NK-92 treated with Interleukin-12 subunit alpha and Interleukin-12 subunit beta, amount 100 ng/mL, for 24 hours (cell line): Measurements from ENCODE around the gene SMIM11.
"Not testable (repeated sequence)": the region's sequence is repeated elsewhere in the genome, so short reads cannot be mapped to it uniquely, and the experiment has no call there.

Experiments
- DNase-seq: peaks from one replicate; lab custom pipeline; 2025; lab: John Stamatoyannopoulos, UW

The SMIM11 gene, protein sequence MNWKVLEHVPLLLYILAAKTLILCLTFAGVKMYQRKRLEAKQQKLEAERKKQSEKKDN

GRCh38 chr21:34374940-34375618, at the start of gene SMIM11:
Gene SMIM11, plus strand, starts transcription at chr21:34375507. Its CDS starts 3,998 bp downstream, at chr21:34379505.
- not testable (repeated sequence) for DNase-seq

DNA sequence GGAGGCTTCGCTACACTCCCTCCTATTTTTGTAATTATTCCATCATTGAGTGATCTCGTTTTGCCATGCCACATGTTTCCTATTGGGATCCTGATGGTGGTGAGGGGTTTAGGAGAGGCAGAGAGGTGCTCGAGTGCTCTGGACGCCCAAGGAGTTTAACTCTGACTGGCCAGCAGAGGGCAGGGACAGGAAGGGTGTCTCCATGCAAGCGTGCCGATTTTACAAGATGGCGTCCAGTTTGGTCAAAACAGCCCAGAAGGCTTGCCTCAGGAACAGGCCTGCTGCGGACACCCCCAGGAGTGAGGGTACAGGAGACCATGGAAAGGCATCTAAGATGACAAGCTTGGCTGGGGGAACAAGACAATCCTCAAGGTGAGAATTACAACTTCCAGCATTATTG, 45.3 kb upstream of the SMIM11 start:
- no peak for DNase-seq

- no peak for DNase-seq
Measured at GRCh38 chr21:34331726-34332125, 43.6 kb upstream of the SMIM11 start.

DNA sequence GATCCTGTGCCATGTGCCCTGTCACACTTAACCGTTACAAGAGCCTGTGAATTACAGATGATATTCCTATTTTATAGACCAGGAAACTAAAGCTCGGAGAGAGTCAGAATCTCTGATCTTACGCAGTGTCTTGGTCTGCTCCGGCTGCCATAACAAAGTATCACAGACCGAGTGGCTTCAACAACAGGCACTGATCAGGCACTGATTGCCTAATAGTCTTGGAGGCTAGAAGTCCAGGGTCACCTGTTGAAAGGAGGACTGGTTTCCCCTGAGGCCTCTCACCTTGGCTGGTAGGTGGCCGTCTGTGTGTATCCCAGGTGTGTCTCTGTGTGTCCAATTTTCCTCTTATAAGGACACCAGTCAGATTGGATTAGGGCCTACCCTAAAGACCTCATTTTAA, 43.0 kb upstream of the SMIM11 start:
- DNase-seq = no peak

- DNase-seq = no peak
Measured at GRCh38 chr21:34333121-34333739, 42.1 kb upstream of the SMIM11 start.

GRCh38 chr21:34335316-34335715, 40.0 kb upstream of the SMIM11 start:
- DNase-seq = no peak

GRCh38 chr21:34336245-34336644, 39.1 kb upstream of the SMIM11 start:
- DNase-seq = no peak

DNA sequence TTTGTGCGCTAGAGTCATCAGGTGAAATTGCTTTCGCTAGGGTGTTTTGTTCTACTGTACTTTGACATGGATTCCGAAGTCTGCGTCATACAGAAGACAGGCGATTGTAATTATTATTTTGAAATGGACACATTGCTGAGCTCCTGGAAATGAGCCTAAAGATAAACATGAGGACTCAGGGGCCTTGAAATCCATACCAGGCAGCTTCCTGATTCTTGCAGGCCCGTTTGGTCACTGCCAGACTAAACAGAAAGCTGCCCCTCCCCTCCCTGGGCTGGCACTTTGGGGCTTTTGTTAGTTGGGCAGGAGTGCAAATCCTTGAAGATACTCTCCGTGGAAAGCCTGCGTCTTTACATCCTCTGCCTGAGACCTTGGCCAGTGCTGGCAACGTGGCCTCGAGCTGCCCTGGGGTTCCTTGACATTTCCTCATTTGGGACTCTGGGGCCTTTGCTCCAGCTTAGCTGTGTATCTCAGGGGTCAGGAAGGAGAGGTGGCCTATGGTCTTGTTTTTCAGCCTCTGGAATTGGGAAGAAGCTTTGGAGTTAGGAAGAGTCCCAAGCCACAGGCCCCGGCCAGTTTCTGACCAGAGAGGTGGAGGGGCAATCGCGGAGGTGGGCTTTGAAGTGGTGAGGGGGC, 38.4 kb upstream of the SMIM11 start:
- DNase-seq = no peak

DNA sequence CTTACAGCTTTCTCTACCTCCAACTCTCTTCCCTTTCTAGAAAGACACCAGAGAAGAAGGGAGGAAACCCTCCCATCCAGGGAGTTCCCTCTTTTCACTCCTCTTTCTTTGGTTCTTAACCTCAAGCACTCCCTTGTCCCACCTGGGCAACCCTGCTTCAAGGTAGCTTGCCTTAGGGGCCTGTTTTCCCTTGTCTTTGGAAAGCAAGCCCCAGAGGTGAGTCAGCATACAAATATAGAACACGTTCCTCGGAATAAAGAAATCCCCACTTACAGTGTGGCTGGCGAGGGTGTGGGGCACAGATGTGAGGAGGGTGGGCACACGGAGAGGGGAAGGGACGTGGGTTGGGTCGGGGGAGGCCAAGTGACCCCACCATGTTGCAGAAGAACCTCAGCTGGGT, 37.6 kb upstream of the SMIM11 start:
- DNase-seq = no peak

- no peak for DNase-seq
Measured at GRCh38 chr21:34338226-34338625, 37.1 kb upstream of the SMIM11 start.

DNA sequence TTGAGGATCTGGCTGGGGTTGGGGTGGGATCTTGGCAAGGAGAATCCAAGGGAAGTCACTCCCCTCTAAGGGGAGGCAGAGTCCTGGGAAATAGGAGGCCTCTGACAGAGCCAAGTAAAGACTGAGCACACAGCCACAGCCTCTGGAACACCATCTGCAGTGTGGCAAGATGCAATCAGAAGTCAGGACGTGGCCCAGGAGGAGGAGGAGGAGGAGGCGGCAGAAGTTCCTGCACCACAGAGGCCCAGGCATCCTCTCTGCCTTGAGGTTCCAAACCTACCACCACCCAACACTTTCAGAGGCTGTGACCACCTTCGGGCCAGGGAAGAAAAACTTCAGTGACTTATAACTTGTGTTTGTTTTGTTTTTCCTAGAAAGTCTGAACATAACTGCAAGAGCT, 35.2 kb upstream of the SMIM11 start:
- no peak for DNase-seq

GRCh38 chr21:34342476-34342875, 32.8 kb upstream of the SMIM11 start:
- DNase-seq = no peak

GRCh38 chr21:34343347-34343746, 32.0 kb upstream of the SMIM11 start:
- no peak for DNase-seq

- DNase-seq = no peak
Measured at GRCh38 chr21:34343838-34344381, 31.4 kb upstream of the SMIM11 start.

DNA sequence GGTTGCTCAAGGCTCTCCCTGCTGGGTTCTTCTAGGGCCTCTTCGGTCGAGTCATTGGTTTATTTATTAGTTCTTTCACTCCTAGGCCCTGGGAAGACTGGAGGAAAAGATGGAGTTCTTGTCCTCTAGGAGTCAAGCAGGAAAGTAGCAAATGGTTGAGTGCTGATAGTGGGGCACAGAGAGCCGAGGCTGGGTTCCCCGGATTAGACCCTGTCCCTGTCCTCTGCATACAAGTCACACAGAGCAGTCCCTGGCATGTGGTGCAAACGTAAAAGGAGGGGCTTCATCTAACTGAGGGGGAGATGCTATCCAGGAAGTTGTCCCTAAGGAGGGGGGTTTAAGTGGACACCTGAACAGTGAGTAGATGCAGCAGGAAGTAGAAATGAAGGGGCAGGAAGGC, 30.7 kb upstream of the SMIM11 start:
- DNase-seq = no peak

DNA sequence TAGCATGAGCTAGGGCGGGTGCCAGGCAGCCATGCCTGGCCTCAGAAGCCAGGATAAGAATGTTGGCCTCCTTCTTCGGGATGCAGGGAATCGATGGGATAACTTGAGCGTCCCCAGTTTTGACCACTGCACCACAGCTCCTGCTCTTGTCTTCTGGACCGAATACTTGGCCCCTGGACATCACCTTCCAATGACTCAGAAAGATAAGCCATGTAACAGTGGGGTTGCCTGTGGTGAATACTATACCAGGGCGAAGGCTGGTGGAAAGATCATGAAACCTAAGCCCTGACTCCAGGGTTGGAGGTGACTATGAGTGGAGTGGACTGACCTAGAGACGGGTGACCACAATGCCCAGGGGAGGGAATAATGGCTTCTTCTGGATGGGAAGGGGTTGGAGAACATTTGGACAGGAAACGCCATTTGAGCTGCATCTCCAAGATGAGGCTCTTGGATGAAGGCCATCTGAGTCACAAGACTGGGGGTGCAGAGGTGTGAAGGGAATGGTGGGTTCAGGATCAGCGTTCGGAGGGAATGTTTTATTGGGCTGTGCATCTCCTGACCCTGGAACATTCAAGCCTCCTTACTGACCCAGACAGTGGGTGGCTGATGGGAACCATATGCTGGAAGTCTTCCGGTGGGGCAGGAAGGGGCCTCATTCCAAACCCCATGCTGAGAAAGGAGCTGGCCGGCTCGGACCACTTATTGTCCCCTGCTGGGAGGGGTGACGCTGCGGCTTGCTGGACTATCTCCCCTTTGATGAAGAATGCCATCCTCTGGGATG, 30.0 kb upstream of the SMIM11 start:
- no peak for DNase-seq

GRCh38 chr21:34345892-34346291, 29.4 kb upstream of the SMIM11 start:
- no peak for DNase-seq

DNA sequence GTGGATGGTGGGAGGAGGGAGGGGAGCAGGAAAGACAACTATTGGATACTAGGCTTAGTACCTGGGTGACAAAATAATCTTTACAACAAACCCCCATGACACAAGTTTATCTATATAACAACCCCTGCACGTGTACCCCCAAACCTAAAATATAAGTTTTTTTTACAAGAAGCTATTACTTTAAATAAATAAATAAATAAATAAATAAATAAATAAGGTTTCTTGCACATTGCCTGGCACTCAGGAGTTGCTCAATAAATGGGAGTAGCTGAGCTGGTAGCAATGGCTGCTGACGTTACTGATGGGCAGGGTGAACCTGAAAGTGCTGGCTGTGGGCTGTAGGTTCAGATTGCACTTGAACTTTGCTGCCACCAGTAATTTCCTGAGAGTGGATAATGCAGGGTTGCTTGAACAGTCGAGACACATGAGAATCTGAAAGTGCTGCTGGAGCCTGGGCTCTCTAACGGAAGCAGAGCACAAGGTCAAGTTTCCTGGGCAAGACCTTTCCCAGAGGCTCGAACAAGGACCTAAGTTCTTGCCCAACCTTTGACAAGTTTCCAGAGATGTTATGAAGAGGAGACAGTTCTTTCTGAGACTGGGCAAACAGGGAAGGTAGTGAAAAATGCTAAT, 26.3 kb upstream of the SMIM11 start:
- DNase-seq = no peak

GRCh38 chr21:34351786-34352241, 23.5 kb upstream of the SMIM11 start:
- no peak for DNase-seq

DNA sequence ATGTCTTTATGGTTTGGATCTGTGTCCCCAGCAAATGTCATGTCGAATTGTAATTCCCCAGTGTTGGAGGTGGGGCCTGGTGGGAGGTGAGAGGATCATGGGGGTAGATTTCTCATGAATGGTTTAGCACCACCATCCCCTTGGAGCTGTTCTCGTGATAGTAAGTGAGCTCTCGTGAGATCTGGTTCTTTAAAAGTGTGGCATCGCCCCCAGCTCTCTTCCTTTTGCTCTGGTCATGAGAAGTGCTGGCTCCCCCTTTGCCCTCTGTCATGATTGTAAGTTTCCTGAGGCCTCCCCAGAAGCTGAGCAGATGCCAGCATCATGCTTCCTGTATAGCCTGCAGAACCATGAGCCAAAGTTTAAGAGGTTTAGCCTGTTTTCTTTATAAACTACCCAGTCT, 22.8 kb upstream of the SMIM11 start:
- no peak for DNase-seq

DNA sequence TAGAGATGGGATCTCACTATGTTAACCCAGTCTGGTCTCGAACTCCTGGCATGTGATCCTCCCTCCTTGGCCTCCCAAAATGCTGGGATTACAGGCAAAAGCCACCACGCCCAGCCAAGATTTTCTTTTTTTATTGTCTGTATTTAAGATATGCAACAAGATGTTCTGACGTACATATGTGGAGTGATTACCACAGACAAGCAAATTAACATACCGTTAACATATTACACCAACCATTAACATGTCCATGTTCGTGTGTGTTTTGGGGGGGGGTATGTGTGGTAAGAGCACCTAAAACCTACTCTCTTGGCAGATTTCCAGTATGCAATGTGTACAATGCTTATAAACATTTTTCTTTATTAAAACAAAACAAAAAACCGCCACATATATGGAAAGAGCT, 22.1 kb upstream of the SMIM11 start:
- DNase-seq = no peak

DNA sequence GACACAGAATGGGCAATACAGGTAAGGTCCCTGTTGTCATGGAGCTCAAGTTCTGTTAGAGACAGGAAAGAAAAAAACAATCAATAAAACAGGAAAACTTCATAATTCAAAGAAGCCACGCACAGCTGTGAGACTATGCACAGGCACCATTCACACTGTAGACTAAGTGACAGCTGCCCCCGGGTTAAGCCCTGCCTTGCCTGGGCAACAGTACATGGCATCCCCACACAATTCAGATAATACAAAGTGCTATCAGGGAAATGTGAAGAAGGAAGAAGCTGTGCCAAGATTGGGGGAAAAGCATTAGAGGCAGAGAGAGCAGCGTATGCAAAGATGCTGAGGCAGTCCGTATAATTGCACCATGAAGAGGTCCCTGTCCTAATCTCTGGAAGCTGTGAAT, 20.5 kb upstream of the SMIM11 start:
- no peak for DNase-seq
